Stimulated activated CD4-positive, alpha-beta T cell treated with anti-CD3 and anti-CD28 coated beads, Interleukin-2, amount 100 ng/mL, for 24 hours (primary cell): Measurements from ENCODE around the gene DRAM1.
A peak's percentile ranks its signal among the peaks of the same experiment; 100 is the strongest.
"Not testable (repeated sequence)": the region's sequence is repeated elsewhere in the genome, so short reads cannot be mapped to it uniquely, and the experiment has no call there.

Experiments used
- DNase-seq, 2 donors: peaks; one replicate each; pipeline ENCODE4 v3.0.0-alpha.2; 2020

Gene DRAM1, protein sequence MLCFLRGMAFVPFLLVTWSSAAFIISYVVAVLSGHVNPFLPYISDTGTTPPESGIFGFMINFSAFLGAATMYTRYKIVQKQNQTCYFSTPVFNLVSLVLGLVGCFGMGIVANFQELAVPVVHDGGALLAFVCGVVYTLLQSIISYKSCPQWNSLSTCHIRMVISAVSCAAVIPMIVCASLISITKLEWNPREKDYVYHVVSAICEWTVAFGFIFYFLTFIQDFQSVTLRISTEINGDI

DNA sequence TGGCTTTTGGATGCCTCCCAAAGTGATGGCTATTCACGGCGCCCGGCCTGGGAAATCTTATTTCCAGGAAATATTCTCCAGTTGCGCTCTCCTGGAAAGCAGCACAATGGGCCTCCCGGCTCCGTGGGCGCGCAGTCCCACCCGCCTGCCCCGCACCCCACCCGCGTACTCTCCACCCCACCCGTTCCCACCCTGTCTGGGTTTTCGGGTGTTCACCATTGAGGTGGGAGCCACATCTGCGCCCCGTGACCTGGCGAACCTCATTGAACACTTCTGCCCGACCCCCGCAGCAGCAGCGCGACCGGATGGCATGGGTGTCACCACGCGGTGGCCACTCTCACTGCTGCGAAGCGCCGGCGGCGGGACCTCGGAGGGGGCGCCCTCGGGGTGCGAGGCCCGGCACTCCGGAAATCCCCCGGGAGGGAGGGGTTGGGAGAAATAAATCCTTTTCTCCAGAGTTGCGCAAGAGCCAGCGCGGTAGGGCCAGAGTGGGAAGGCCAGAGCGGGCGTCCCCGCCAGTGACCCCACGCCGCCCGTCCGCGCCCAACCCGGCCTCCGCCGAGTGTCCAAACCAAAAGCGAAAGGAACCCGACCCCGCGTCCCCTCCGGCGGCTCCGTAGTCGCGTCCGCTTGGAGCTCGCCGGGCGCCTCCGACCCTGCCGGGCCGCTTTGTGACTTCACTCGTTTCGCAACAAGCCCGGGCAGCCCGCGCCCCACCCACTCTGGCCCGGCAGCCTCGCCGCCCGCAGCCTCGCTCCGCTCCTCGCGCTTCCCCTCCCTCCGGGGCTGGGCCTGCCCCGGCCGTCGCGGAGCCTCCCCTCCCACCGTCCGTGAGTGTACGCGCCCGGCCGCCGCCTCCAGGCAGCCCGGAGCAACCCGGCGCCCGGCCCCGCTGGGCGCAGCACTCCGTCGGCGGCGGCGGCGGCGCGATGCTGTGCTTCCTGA is at the start of gene DRAM1:
Gene DRAM1 (plus strand): TSS at position 720 of the 945 bp plus-strand sequence. CDS start 210 bp downstream, at position 930.
- peak; percentile 71 to 80 for DNase-seq

DNA sequence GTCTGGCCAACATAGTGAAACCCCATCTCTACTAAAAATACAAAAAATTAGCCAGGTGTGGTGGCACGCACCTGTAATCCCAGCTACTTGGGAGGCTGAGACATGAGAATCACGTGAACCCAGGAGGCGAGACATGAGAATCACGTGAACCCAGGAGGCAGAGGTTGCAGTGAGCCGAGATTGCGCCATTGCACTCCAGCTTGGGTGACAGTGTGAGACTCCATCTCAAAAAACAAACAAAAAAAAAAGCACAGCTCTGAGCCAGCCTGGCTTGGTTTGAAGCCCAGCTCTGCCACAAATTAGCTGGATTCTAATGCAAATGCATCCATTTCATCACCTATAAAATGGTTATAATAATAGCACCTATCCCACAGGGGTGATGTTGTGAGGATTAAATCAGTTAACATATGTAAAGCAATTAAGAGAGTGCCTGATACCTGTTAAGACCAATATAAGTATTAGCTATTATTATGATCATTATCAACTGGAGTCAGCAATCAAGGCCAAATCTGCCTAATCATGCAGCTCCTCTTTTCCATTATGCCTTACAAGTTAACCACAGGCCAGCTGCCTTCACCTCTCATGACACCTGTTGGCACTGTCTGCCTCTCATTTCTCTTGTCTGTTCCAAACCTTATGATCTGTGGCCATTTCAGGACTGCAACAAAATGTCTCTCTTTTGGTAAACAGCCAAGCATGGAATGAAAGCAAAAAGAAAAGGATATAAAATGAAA is 48.8 kb upstream of the DRAM1 start:
- DNase-seq: no peak

DNA sequence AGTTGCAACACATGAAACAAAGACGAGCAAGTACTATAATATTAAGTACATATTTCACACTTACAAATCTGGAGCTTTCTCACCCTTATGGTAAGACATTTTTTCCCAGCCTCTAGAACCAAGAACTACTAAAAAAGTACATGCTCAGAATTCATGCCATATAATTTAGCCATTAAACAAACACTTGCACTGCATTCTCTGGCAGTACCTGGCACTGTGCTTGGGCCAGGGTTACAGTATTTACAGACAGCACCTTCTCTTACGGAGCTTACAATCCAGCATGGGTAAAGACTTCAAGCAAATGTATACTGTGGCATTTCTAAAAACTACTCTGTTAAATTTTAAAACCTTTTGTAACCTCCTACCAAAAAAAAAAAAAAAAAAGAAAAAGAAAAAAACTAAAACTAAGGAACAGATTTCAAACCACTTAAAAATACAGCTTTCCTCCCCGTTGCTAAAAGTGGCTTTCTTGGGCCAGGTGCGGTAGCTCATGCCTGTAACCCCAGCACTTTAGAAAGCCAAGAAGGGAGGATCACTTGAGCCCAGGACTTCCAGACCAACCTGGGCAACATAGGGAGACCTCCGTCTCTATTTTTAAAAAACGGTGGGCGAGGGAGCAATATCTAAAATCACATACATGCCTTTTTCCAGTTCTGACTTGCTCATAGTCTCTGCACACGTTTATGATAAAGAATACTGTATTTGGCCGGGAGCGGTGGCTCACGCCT is 47.6 kb upstream of the DRAM1 start:
- DNase-seq: no peak

DNA sequence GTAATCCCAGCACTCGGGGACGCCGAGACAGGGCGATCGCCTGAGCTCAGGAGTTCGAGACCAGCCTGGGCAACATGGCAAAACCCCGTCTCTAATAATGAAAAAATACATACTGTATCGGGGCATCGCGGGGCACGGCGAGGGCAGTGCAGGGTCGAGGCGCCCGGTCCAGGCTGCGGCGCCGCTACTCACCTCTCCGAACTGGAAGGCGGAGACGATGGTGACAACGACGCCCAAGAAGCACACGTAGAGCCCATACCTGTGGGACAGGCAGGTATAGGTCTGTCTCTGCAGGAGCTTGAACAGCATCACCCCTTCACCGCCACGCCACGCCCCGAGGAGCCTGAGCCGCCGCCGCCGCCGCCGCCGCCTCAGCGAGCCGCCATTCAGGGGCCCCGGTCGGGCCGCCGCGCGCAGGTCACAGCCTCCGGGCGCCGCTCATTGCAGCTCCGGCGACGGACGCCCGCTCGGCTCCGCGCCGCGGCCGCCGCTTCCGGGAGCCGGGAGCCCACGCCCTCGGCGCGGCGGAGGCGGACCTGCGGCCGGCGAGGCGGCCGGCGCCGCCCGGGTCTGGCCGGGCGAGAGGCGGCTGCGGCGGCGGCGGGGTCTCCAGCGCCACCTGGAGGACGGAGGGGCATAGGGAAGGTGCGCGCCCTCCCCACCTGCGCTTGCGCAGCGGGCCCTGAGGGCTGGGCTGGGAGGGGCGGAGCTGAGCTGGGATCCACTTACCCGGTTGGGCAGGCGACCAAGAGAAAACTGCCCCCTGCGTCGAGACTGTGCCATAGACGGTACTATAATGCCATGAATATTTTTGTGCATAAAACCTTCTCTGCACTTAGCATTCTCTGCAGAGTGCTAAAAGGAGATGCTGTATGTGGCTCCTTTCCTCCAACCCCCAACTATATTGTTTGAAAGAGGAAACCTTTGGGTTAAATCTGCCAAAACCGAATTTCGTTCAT is 46.7 kb upstream of the DRAM1 start, which contains the start of gene GNPTAB:
Gene GNPTAB (minus strand): TSS at position 593 of the 959 bp plus-strand sequence. CDS start 284 bp downstream, at position 309.
- DNase-seq: peak; percentile 95 to 96

DNA sequence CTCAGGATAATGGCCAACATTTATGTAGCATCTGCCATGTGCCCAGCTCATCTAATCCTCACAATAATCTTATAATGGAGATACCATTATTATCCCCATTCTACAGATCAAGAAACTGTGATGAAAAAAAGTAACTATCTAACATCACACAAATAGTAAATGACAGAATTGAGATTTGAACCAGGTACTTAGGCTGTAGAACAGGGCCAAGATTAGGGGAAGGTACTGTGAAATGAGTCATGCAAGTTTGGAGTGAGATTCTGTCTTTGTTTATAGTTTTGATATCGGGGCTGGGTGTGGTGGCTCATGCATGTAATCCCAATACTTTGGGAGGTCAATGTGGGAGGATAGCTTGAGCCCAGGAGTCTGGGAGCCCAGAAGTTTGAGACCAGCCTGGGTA is 45.4 kb upstream of the DRAM1 start:
- DNase-seq: no peak

DNA sequence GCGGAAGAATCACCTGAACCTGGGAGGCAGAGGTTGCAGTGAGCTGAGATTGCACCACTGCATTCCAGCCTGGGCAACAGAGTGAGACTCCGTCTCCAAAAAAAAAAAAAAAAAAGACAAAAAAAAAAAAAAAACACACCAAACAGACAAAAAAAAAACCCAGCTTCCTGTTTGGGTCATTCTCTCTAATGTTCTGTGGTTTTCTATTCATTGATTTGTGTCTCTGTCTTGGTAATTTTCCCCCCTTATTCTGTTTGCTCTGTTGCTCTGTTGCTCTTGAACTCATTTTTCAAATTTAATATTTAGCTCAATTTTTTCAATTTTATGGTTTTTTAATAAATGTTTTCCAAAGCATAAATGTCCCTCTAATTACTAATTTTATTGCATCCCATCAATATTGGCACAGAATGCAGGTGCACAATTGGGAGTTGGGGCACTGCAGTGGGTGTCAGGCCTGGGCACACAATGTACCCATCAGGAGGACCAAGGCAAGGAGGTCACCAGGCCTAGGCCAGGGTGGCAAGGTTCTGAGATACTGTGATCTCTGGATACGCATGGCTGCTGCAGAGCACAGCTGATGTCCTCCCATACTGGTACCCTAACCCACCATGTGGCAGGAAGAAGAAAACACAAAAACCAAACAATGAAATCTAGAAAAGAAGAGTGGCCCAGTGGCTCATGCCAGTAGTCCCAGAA is 38.6 kb upstream of the DRAM1 start:
- DNase-seq: no peak

DNA sequence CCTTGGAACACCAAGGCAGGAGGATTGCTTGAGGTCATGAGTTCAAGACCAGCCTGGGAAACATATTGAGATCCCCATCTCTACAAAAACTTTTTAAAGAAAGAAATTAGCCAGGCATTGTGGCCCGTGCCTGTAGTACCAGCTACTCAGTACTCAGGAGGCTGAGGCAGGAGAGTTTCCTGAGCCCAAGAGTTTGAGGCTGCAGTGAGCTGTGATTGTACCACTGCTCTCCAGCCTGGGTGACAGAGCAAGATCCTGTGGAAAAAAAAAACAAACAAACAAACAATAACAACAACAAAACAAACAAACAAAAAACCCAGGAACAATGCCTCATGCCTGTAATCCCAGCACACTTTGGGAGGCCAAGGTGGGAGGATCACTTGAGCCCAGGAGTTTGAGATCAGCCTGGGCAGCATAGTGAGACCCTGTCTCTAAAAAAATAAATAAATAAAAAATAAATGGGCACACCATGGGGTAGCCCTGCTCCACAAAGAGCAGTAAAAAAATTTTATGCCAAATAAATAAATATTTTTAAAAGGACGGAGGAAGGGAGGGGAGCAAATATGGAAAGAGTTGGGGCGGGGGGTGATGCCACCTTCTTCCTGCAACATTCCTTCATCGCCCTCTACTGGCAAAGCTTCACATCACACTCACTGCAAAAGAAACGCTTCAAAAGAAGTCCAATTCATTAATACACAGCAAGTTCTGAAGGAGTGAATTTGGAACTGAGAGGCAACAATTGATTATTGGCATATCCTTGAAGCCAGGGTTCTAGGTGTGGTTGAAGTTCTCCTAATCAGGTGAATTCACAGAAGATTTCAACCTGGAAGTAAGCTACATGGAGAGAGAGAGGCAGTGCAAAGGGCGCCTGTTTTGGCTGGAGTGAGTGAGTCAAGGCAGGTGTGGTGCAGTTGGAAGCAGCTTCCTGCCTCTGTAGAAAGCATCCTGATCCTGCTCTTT is 37.8 kb upstream of the DRAM1 start:
- DNase-seq: peak; percentile 69 to 81

DNA sequence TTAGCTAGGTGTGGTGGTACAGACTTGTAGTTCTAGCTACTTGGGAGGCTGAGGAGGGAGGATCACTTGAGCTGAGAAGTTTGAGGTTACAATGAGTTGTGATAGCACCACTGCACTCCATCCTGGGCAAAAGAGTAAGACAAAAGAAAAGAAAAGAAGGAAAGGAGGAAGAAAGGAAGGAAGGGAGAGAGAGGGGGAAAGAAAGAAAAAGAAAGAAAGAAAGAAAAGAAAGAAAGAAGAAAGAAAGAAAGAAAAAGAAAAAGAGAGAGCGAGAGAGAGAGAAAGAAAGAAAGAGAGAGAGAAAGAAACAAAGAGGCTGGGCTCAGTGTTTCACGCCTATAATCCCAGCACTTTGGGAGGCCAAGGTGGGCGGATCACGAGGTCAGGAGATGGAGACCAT is 36.3 kb upstream of the DRAM1 start:
- DNase-seq: no peak

DNA sequence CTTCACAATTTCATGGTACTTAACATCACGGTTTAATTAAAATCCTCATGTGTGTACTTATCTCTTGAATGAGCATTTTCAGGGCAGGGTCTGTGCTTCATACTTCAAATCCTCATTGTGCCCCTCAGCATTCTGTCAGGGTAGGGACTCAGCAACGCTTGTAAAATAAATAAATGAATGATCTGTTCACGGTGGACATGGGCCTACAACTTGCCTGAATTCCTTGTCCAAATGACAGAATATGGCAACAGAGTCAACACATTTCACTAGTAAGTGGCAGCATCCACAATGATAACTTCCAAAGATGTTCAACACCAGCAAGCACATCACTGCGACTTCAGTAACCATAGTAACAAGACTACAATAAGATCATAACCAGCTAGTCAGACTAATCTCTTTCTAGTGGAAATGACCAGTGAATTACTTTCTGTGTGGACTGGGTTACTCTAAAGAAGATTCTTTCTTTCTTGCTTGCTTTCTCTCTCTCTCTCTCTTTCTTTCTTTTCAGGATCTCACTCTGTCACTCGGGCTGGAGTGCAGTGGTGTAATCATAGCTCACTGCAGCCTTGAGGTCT is 32.2 kb upstream of the DRAM1 start:
- DNase-seq: no peak

DNA sequence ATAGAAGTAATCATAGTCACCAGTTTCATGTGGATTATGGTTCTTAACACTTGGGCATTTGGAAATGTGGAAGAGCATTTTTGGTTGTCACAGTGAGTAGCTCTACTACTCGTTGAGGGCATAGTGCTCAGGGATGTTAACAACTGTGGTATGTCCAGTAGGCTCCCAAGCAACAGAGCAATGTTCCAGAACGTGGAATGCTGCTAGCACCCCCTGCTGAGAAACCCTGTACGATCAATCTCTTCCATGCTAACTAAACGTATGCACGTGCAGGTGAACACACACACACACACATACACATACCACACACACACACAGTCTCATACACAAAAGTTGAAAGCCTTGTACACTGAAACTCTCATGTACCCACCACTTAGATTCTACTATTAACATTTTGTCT is 30.1 kb upstream of the DRAM1 start:
- DNase-seq: no peak

DNA sequence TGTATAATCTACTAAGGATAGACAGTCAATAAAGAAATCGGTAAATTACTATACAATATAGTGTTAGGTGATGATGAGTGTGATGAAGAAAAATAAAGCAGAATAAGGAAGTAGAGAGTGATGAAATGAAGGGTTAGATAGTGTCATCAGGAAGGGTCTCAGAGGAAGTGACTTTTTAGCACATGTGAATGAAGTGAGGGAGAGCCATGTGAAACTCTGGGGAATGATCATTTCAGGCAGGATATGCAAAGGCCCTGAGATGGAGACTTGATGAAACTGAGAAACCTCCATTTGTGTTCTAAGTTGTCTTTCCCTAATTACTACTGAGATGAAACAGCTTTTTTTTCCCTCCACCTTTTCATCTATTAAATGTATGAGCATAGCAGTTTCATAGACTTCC is 27.2 kb upstream of the DRAM1 start:
- DNase-seq: no peak

DNA sequence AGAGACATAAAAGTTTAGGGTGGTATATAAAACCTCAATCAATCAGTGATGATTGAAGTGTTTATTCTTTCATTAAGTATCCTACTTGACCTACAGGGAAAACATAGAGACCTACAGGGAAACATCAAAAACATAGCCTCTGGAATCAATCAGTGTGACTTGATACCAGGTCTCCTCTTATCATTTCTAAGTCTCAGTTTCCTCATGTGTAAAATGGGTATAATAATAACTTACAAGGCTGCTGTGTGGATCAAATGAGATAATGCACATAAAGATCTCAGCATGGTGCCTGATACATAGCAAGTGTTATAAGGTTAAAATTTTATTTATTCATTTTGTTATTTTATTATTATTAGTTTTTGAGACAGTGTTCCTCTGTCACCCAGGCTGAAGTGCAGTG is 24.4 kb upstream of the DRAM1 start:
- no peak for DNase-seq

DNA sequence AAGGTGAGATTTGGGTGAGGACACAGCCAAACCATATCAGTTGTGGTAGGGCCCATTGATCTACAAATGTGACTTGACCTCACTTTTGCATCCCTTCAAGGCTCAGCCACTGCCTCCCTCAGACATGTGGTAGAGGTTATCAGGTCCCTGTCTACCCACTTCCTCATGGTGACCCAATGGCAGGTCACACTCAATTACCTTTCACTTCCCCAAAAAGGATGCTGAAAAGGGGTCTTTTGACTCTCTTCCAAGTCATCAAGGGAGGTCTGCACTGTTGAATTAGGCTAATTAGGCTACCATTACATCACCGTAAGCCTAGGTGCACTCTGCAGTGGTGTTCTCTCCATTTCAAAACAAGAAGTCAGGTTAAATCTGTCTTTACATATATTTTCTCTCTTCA is 22.6 kb upstream of the DRAM1 start:
- DNase-seq: no peak

DNA sequence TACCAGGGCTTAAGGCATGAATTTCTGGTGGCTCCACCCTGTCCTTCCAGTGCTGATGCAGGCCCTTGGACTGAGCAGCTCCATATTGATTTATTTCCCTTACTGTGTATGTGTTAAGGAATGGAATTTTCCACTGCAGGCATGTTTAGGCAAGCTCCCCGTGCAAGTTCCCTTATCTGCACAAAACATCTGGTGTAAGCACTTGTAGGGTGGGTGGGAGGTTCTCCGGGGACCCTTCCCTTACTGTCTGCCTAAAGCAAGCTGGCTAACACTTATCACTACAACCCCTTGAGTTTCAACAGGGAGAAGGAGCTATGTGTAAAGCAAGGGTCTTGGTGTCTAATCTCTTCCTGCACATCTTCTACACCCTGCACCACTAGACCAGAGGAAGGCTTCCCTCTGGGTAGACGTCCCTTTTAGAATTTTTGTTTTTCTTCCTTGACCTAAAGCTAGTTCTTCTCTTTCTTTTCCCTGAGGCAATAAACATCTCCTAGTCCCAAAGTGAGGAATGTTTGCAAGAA is 22.0 kb upstream of the DRAM1 start:
- no peak for DNase-seq

DNA sequence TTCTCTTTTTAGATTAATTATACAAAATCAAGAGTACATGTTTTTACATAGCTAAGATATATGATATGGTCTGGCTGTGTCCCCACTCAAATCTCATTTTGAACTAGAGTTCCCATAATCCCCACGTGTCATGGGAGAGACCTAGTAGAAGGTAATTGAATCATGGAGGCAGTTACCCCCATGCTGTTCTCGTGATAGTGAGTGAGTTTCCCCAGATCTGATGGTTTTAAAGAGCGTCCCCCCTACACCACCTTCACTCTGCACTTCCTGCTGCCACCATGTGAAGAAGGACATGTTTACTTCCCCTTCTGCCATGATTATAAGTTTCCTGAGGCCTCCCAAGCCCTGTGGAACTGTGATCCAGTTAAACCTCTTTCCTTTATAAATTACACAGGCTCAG is 21.4 kb upstream of the DRAM1 start:
- no peak for DNase-seq

DNA sequence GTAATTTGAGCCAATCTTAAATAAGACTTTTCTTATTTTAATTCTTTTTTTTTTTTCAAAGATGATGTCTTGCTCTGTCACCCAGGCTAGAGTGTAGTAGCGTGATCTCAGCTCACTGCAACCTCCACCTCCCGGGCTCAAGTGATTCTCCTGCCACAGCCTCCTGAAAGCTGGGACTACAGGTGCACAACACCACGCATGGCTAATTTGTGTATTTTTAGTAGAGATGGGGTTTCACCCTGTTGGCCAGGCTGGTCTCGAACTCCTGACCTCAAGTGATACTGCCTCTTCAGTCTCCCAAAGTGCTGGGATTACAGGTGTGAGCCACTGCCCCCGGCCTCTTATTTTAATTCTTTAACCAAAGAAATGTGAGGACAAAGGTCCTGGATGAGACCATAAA is 20.8 kb upstream of the DRAM1 start:
- DNase-seq: not testable (repeated sequence)

DNA sequence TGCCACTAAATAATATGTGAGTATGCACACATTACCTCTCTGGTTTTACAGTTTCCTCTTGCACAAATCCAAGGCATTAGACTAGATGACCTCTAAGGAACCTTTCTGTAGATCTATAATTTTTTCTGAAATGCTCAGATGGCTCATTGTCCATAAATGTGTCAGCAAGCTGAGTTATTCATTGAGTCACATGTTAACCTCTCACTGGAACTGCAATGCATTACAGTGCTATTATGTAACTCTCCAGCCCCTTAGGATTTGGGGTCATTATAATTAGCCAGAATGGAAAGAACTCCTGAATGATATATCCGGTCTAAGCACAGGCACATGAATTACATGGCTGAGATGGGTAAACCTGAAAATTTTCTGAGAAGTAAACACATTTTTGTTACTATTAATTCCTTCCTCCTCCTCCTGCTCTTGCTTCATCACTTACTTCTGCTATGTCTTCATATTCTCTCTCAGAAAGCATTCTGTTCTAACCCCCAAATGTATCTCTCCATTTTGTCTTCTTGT is 20.3 kb upstream of the DRAM1 start:
- no peak for DNase-seq

DNA sequence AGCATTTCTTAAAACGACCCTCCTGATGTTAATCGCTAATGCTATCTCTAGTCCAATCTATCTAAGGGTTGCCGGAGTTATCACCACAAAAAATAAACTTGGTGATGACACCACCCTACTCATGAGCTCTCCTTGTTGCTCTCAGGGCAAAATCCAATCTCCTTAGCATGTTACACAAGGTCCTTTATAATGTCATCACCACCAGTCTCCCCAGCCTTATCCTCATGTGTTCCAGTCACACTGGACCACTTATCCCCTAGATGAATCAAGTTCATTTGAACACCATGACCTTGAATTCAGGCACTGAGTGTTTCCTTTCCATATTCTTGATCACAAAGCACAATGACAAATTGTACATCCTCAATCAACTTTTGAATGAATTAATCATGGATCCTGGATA is 19.0 kb upstream of the DRAM1 start:
- no peak for DNase-seq
